Large intestine (tissue), 3 donors: ENCODE measurements around the gene RBM4. TPM values are rescaled to one million over a fixed set of nuclear protein-coding genes. Genes with fewer than 3 reads are reported as not detected.
"Not testable (repeated sequence)": the region's sequence is repeated elsewhere in the genome, so short reads cannot be mapped to it uniquely, and the experiment has no call there.

ENCODE experiments used
- DNase-seq, 2 donors: peaks; one replicate each; pipeline versions ENCODE4 v3.0.0 to v3.0.0-alpha.2; 2013
- H3K27ac ChIP-seq: one replicate; pipeline ENCODE4 v1.5.1; 2013; ENCODE audit warnings: low read length
- H3K27me3 ChIP-seq: 2 replicates; pipeline ENCODE4 v1.6.1; 2013; ENCODE audit warnings: low read length; ENCODE audit not compliant: control insufficient read depth, insufficient read depth
- H3K36me3 ChIP-seq: 2 replicates; pipeline ENCODE4 v1.6.1; 2013; ENCODE audit warnings: low read length; ENCODE audit not compliant: control insufficient read depth, insufficient read depth
- H3K4me1 ChIP-seq: one replicate; pipeline ENCODE4 v1.6.1; 2013; ENCODE audit warnings: low read length; ENCODE audit not compliant: control insufficient read depth, insufficient read depth
- H3K4me3 ChIP-seq: one replicate; pipeline ENCODE4 v1.5.1; 2013; ENCODE audit warnings: low read length
- H3K9me3 ChIP-seq: one replicate; pipeline ENCODE4 v1.6.1; 2013; ENCODE audit warnings: mild to moderate bottlenecking, low read depth, low read length, moderate library complexity; ENCODE audit not compliant: control insufficient read depth
- WGBS: methylation state at CpG from one replicate; pipeline ENCODE4 v1.1.5; 2013; ENCODE audit warnings: low lambda C conversion rate; ENCODE audit not compliant: insufficient coverage; 5-methylcytosine and 5-hydroxymethylcytosine counted together
- polyA plus RNA-seq: library from polyadenylated mRNA; unstranded; fragments of 120-200 nt; gene quantifications from one replicate; pipeline ENCODE4 v1.2.1, GENCODE V29; 2013

RBM4 gene
- polyA plus RNA-seq, 1 donor: 145 TPM

GRCh38 chr11:66595245-66595904, 43.1 kb upstream of the RBM4 start:
- H3K27me3 ChIP-seq: no peaks in the 10 kb centered on the region
- no peak overlapping the region for H3K4me3 ChIP-seq
- H3K4me1 ChIP-seq: peaks cover 8% of the 10 kb centered on the region
- no CpG with 5 or more reads among the region's 5 CpGs for WGBS
- peak overlapping the region; percentile 60 for H3K27ac ChIP-seq
- peaks cover 6% of the 10 kb centered on the region for H3K9me3 ChIP-seq
- H3K36me3 ChIP-seq: peaks cover 16% of the 10 kb centered on the region
- DNase-seq: peak; percentile 44 to 50

GRCh38 chr11:66598993-66599392, 39.5 kb upstream of the RBM4 start:
- H3K27me3 ChIP-seq: no peaks in the 10 kb centered on the region
- WGBS: no CpG with 5 or more reads among the region's 6 CpGs
- DNase-seq: no peak
- H3K4me1 ChIP-seq: no peaks in the 10 kb centered on the region
- H3K36me3 ChIP-seq: peaks cover 36% of the 10 kb centered on the region
- H3K27ac ChIP-seq: no peak overlapping the region
- no peaks in the 10 kb centered on the region for H3K9me3 ChIP-seq
- no peak overlapping the region for H3K4me3 ChIP-seq

- Histone ChIP-seq H3K9me3 (no peaks in the 10 kb centered on the region), H3K36me3 (peaks cover 48% of the 10 kb centered on the region), H3K27me3 (no peaks in the 10 kb centered on the region), H3K4me1 (no peaks in the 10 kb centered on the region), H3K27ac (no peak overlapping the region), H3K4me3 (no peak overlapping the region)
- WGBS: no CpG with 5 or more reads among the region's 2 CpGs
- no peak for DNase-seq
Measured at GRCh38 chr11:66600219-66600618, 38.3 kb upstream of the RBM4 start.

- no peak overlapping the region for H3K27ac ChIP-seq
- 88% methylated on average over 3 of the region's 4 CpGs for WGBS
- DNase-seq: no peak
- no peaks in the 10 kb centered on the region for H3K27me3 ChIP-seq
- no peak overlapping the region for H3K4me3 ChIP-seq
- no peaks in the 10 kb centered on the region for H3K9me3 ChIP-seq
- no peaks in the 10 kb centered on the region for H3K4me1 ChIP-seq
- H3K36me3 ChIP-seq: peaks cover 53% of the 10 kb centered on the region
Measured at GRCh38 chr11:66600631-66601233, 37.8 kb upstream of the RBM4 start.

GRCh38 chr11:66603072-66603471, 35.4 kb upstream of the RBM4 start:
- Histone ChIP-seq H3K4me3 (no peak overlapping the region), H3K4me1 (peaks cover 9% of the 10 kb centered on the region), H3K9me3 (no peaks in the 10 kb centered on the region), H3K27ac (no peak overlapping the region), H3K27me3 (no peaks in the 10 kb centered on the region), H3K36me3 (peaks cover 59% of the 10 kb centered on the region)
- no CpG with 5 or more reads among the region's 6 CpGs for WGBS
- DNase-seq: no peak

GRCh38 chr11:66604155-66604554, 34.3 kb upstream of the RBM4 start:
- no peaks in the 10 kb centered on the region for H3K27me3 ChIP-seq
- H3K4me3 ChIP-seq: no peak overlapping the region
- H3K36me3 ChIP-seq: peaks cover 55% of the 10 kb centered on the region
- H3K9me3 ChIP-seq: no peaks in the 10 kb centered on the region
- H3K4me1 ChIP-seq: peaks cover 9% of the 10 kb centered on the region
- 100% methylated on average over 1 of the region's 5 CpGs for WGBS
- H3K27ac ChIP-seq: no peak overlapping the region
- no peak for DNase-seq

GRCh38 chr11:66606608-66607007, 31.9 kb upstream of the RBM4 start:
- no CpG with 5 or more reads among the region's 3 CpGs for WGBS
- not testable (repeated sequence) for H3K27me3 ChIP-seq, H3K27ac ChIP-seq, H3K4me1 ChIP-seq, H3K9me3 ChIP-seq, DNase-seq, H3K4me3 ChIP-seq
- peaks cover 35% of the 10 kb centered on the region for H3K36me3 ChIP-seq

- no peaks in the 10 kb centered on the region for H3K9me3 ChIP-seq
- 60% methylated on average over 1 of the region's 8 CpGs for WGBS
- no peaks in the 10 kb centered on the region for H3K27me3 ChIP-seq
- H3K4me1 ChIP-seq: peaks cover 9% of the 10 kb centered on the region
- no peak overlapping the region for H3K4me3 ChIP-seq
- no peak overlapping the region for H3K27ac ChIP-seq
- DNase-seq: peak in 1 of 2 donors; percentile 62
- peaks cover 30% of the 10 kb centered on the region for H3K36me3 ChIP-seq
Measured at GRCh38 chr11:66607126-66607834, 31.2 kb upstream of the RBM4 start.

- no peak overlapping the region for H3K4me3 ChIP-seq
- H3K36me3 ChIP-seq: peaks cover 14% of the 10 kb centered on the region
- WGBS: 100% methylated on average over 2 of the region's 4 CpGs
- no peaks in the 10 kb centered on the region for H3K9me3 ChIP-seq
- no peaks in the 10 kb centered on the region for H3K27me3 ChIP-seq
- H3K4me1 ChIP-seq: peaks cover 9% of the 10 kb centered on the region
- no peak overlapping the region for H3K27ac ChIP-seq
- no peak for DNase-seq
Measured at GRCh38 chr11:66609721-66610617, 28.5 kb upstream of the RBM4 start.

GRCh38 chr11:66612458-66612857, 26.0 kb upstream of the RBM4 start:
- Histone ChIP-seq H3K36me3 (no peaks in the 10 kb centered on the region), H3K9me3 (no peaks in the 10 kb centered on the region), H3K27me3 (no peaks in the 10 kb centered on the region), H3K27ac (no peak overlapping the region), H3K4me3 (no peak overlapping the region), H3K4me1 (peaks cover 1% of the 10 kb centered on the region)
- WGBS: no CpG with 5 or more reads among the region's 1 CpG
- no peak for DNase-seq
